SK-N-MC (cell line): ENCODE results near the gene CDK12.

Experiments used
- DNase-seq: peaks from one replicate; pipeline ENCODE4 v3.0.0-alpha.2; 2011; ENCODE audit warnings: low read depth, low spot score
- H3K27ac ChIP-seq: fragments of 200-600 bp; sonication (generic); 2 replicates; pipeline ENCODE4 v1.5.1; 2016; ENCODE audit warnings: mixed run types
- H3K36me3 ChIP-seq: fragments of 200-600 bp; sonication (generic); 2 replicates; pipeline ENCODE4 v1.6.1; 2017; ENCODE audit warnings: antibody characterized with exemption, low read length, mixed read lengths; ENCODE audit not compliant: insufficient read depth
- H3K4me3 ChIP-seq: fragments of 200-600 bp; sonication (generic); 2 replicates; pipeline ENCODE4 v1.5.1; 2016
- H3K9ac ChIP-seq: fragments of 200-600 bp; sonication (generic); 2 replicates; pipeline ENCODE4 v1.8.0; 2017; ENCODE audit warnings: mixed run types, mixed read lengths; ENCODE audit not compliant: insufficient read length
- H3K9me3 ChIP-seq: fragments of 200-600 bp; sonication (generic); 2 replicates; pipeline ENCODE4 v1.6.1; 2017; ENCODE audit warnings: low read depth, mild to moderate bottlenecking, antibody characterized with exemption, low read length, moderate library complexity, mixed read lengths
- EZH2 ChIP-seq: fragments of 200-600 bp; sonication (generic); IDR thresholded peaks from one replicate; pipeline ENCODE4 v1.6.1; 2017; ENCODE audit warnings: antibody characterized with exemption
- FOXP2 ChIP-seq: optimal IDR thresholded peaks from 2 replicates; pipeline ENCODE3; 2011; ENCODE audit warnings: mild to moderate bottlenecking, moderate library complexity; ENCODE audit not compliant: insufficient read depth; ENCODE audit errors: extremely low read length, control extremely low read depth
- POLR2AphosphoS5 ChIP-seq: IDR thresholded peaks from 2 replicates; pipeline ENCODE4 v1.6.1; 2012; ENCODE audit warnings: mild to moderate bottlenecking, low read depth, low read length, borderline replicate concordance

CDK12 gene

DNA sequence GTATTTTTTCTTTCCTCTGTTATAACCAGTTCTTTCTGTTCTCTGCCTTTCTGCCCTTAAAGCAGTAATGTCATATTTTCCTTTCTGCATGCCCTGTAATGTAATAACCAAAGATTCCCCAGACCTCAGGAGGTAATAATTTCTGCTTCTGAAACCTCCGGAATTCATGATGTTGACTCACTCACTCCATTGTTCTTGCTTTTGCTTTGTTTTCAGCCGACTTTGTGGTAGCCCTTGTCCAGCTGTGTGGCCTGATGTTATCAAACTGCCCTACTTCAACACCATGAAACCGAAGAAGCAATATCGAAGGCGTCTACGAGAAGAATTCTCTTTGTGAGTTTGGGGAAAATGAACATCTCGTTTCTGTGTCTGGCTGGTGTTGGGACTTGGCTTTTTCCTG is 55.9 kb downstream of the CDK12 start:
- TF ChIP-seq FOXP2 (no peak), EZH2 (no peak), POLR2AphosphoS5 (no peak)
- no peaks in the 10 kb centered on the region for H3K9me3 ChIP-seq
- H3K36me3 ChIP-seq = peaks cover 98% of the 10 kb centered on the region
- no peak overlapping the region for H3K27ac ChIP-seq
- no peak for DNase-seq
- H3K9ac ChIP-seq = no peak overlapping the region
- H3K4me3 ChIP-seq = no peak overlapping the region

DNA sequence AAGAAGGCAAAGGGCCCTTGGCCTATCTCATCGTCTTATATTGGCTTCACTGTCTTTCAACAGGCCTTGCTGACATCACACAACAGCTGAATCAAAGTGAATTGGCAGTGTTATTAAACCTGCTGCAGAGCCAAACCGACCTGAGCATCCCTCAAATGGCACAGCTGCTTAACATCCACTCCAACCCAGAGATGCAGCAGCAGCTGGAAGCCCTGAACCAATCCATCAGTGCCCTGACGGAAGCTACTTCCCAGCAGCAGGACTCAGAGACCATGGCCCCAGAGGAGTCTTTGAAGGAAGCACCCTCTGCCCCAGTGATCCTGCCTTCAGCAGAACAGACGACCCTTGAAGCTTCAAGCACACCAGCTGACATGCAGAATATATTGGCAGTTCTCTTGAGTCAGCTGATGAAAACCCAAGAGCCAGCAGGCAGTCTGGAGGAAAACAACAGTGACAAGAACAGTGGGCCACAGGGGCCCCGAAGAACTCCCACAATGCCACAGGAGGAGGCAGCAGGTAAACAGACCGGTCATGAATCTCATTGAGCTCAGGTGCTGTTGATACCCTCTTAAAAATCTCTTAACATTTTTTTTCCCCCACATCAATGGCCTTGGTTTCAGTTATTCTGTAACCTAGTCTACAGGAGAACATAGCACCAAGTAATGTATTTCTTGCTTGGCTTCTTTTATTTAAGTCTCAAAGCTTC is 64.7 kb downstream of the CDK12 start:
- Histone ChIP-seq H3K9me3 (no peaks in the 10 kb centered on the region), H3K9ac (no peak overlapping the region), H3K27ac (no peak overlapping the region), H3K4me3 (no peak overlapping the region), H3K36me3 (peaks cover 89% of the 10 kb centered on the region)
- TF ChIP-seq POLR2AphosphoS5 = no peak
- TF ChIP-seq FOXP2 = no peak
- no peak for TF ChIP-seq EZH2
- DNase-seq = no peak

- Histone ChIP-seq H3K36me3 (peaks cover 87% of the 10 kb centered on the region), H3K4me3 (no peak overlapping the region), H3K9me3 (no peaks in the 10 kb centered on the region), H3K27ac (no peak overlapping the region), H3K9ac (no peak overlapping the region)
- no peak for DNase-seq
- TF ChIP-seq POLR2AphosphoS5 (no peak), FOXP2 (no peak), EZH2 (no peak)
These were observed 66.0 kb downstream of the CDK12 start for GRCh38 chr17:39527220-39527813.

DNA sequence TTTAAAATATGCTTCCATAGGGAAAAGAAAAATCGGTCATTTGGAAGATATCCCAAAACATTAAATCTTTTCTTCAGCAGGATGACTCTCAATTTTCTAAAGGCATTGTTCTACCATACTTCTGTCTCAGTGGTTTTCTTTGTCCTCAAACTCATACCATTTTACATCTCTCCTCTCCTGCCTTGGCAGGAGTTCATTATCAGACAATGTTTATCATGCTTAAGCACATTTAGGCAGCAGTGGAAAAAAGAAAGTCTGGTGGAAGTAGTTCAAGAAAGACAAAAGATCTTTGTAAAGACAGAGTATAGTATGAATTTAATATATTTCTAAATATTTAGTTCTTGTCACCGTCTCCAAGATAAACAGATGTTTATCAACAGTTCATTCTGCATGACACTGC is 68.2 kb downstream of the CDK12 start:
- Histone ChIP-seq H3K4me3 (no peak overlapping the region), H3K9me3 (no peaks in the 10 kb centered on the region), H3K9ac (no peak overlapping the region), H3K27ac (no peak overlapping the region), H3K36me3 (peaks cover 67% of the 10 kb centered on the region)
- DNase-seq = no peak
- TF ChIP-seq EZH2 (no peak), POLR2AphosphoS5 (no peak), FOXP2 (no peak)

- H3K4me3 ChIP-seq = no peak overlapping the region
- no peak overlapping the region for H3K27ac ChIP-seq
- no peak for TF ChIP-seq POLR2AphosphoS5
- DNase-seq = no peak
- peaks cover 56% of the 10 kb centered on the region for H3K36me3 ChIP-seq
- H3K9ac ChIP-seq = no peak overlapping the region
- no peaks in the 10 kb centered on the region for H3K9me3 ChIP-seq
These were observed 69.2 kb downstream of the CDK12 start for GRCh38 chr17:39530513-39530912.

GRCh38 chr17:39531252-39531651 is 70.0 kb downstream of the CDK12 start:
- Histone ChIP-seq H3K4me3 (no peak overlapping the region), H3K36me3 (peaks cover 49% of the 10 kb centered on the region), H3K9ac (no peak overlapping the region), H3K27ac (no peak overlapping the region), H3K9me3 (no peaks in the 10 kb centered on the region)
- TF ChIP-seq POLR2AphosphoS5 (no peak), FOXP2 (no peak), EZH2 (no peak)
- no peak for DNase-seq

GRCh38 chr17:39533891-39534290 is 72.6 kb downstream of the CDK12 start:
- Histone ChIP-seq H3K9ac (no peak overlapping the region), H3K4me3 (no peak overlapping the region), H3K9me3 (no peaks in the 10 kb centered on the region), H3K27ac (no peak overlapping the region), H3K36me3 (peaks cover 25% of the 10 kb centered on the region)
- DNase-seq = no peak
- TF ChIP-seq POLR2AphosphoS5 = no peak
- no peak for TF ChIP-seq EZH2
- TF ChIP-seq FOXP2 = no peak

DNA sequence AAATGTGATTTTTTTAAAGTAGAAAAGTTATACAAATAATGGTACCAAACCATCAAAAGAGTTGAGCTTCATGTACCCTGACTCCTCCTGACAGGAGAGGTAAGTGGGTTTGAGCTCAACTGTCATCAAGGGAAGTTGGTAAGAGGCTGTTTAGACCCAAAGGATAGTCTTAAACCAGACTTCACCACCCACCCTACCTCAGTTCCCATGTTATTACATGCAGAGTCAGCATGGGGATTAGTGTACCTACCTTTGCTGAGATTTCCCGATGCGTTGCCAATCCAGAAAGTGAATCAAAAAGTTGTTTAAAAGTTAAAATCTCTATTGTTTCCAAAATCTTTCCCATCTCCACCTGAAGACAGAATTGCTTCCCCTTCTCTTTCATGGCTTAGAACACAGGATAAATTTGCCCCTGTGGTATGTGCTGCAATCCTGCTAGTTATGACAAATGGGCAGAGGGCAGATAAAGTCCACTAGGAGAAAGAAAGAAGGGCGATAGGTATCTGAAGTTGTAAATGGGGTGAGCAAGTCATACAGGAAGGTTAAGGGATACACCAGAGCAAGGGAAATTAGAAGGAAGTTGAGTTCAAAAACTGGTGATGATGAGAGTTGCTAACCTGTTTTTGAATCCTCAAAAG is 73.6 kb downstream of the CDK12 start:
- Histone ChIP-seq H3K9ac (no peak overlapping the region), H3K36me3 (peaks cover 19% of the 10 kb centered on the region), H3K9me3 (no peaks in the 10 kb centered on the region), H3K4me3 (no peak overlapping the region), H3K27ac (no peak overlapping the region)
- DNase-seq = no peak
- TF ChIP-seq EZH2 (no peak), POLR2AphosphoS5 (no peak), FOXP2 (no peak)
